Progenitor cell of endocrine pancreas (in vitro differentiated cells): ENCODE results near the gene RAPGEF2. TPM values are rescaled to one million over a fixed set of nuclear protein-coding genes. Genes with fewer than 3 reads are reported as not detected.
A peak's percentile ranks its signal among the peaks of the same experiment; 100 is the strongest.

Experiments used
- DNase-seq: peaks from one replicate; pipeline ENCODE4 v3.0.0; 2021; ENCODE audit warnings: low spot score; ENCODE audit not compliant: unreplicated experiment
- H3K27ac Mint-ChIP-seq: 2 replicates; pipeline ENCODE4 v1.8.0; 2021; ENCODE audit warnings: mild to moderate bottlenecking, moderate library complexity, mixed read lengths
- H3K27me3 Mint-ChIP-seq: 2 replicates; pipeline ENCODE4 v1.8.0; 2021; ENCODE audit warnings: mixed read lengths
- H3K36me3 Mint-ChIP-seq: 2 replicates; pipeline ENCODE4 v1.8.0; 2022; ENCODE audit warnings: mixed read lengths; ENCODE audit not compliant: insufficient read depth
- H3K4me1 Mint-ChIP-seq: 2 replicates; pipeline ENCODE4 v1.8.0; 2021; ENCODE audit warnings: low read depth, mixed read lengths
- H3K4me3 Mint-ChIP-seq: 2 replicates; pipeline ENCODE4 v1.8.0; 2021; ENCODE audit warnings: low read depth, mild to moderate bottlenecking, moderate library complexity, mixed read lengths
- H3K9me3 Mint-ChIP-seq: 2 replicates; pipeline ENCODE4 v1.8.0; 2021; ENCODE audit warnings: low read depth, mixed read lengths
- CTCF ChIP-seq: fragments of 200-600 bp; sonication (generic); IDR thresholded peaks from one replicate; pipeline ENCODE4 v1.5.0; 2021; ENCODE audit warnings: antibody characterized with exemption, mild to moderate bottlenecking; ENCODE audit not compliant: unreplicated experiment
- total RNA-seq: library from RNA; stranded (reverse); gene quantifications from 2 replicates; pipeline ENCODE4 v1.2.1, GENCODE V29; 2021

The RAPGEF2 gene
- total RNA-seq, 1 donor from 2014 or later = 68.9 TPM

- no peak overlapping the region for H3K27ac Mint-ChIP-seq
- TF ChIP-seq CTCF = no peak
- peaks cover 43% of the 10 kb centered on the region for H3K36me3 Mint-ChIP-seq
- no peak overlapping the region for H3K4me3 Mint-ChIP-seq
- H3K27me3 Mint-ChIP-seq = no peaks in the 10 kb centered on the region
- no peak for DNase-seq
- H3K4me1 Mint-ChIP-seq = peaks cover 3% of the 10 kb centered on the region
- H3K9me3 Mint-ChIP-seq = no peaks in the 10 kb centered on the region
Measured at GRCh38 chr4:159355466-159355865, 252.6 kb downstream of the RAPGEF2 start.

GRCh38 chr4:159357350-159357749 is 254.5 kb downstream of the RAPGEF2 start:
- Mint-ChIP-seq H3K27me3 (no peaks in the 10 kb centered on the region), H3K4me1 (peaks cover 3% of the 10 kb centered on the region), H3K4me3 (no peak overlapping the region), H3K36me3 (peaks cover 46% of the 10 kb centered on the region), H3K27ac (no peak overlapping the region), H3K9me3 (no peaks in the 10 kb centered on the region)
- DNase-seq = no peak
- no peak for TF ChIP-seq CTCF

- Mint-ChIP-seq H3K4me3 (no peak overlapping the region), H3K36me3 (peaks cover 41% of the 10 kb centered on the region), H3K27me3 (no peaks in the 10 kb centered on the region), H3K27ac (no peak overlapping the region), H3K4me1 (peaks cover 3% of the 10 kb centered on the region), H3K9me3 (no peaks in the 10 kb centered on the region)
- DNase-seq = no peak
- TF ChIP-seq CTCF = no peak
Measured at GRCh38 chr4:159358226-159358625, 255.3 kb downstream of the RAPGEF2 start.

- peak overlapping the region; percentile 57 for H3K27ac Mint-ChIP-seq
- no peak for TF ChIP-seq CTCF
- H3K4me3 Mint-ChIP-seq = no peak overlapping the region
- no peaks in the 10 kb centered on the region for H3K4me1 Mint-ChIP-seq
- peaks cover 32% of the 10 kb centered on the region for H3K36me3 Mint-ChIP-seq
- no peaks in the 10 kb centered on the region for H3K27me3 Mint-ChIP-seq
- DNase-seq = no peak
- H3K9me3 Mint-ChIP-seq = no peaks in the 10 kb centered on the region
Measured at GRCh38 chr4:159360549-159360948, 257.7 kb downstream of the RAPGEF2 start.

- peaks cover 21% of the 10 kb centered on the region for H3K36me3 Mint-ChIP-seq
- no peaks in the 10 kb centered on the region for H3K27me3 Mint-ChIP-seq
- H3K27ac Mint-ChIP-seq = no peak overlapping the region
Measured at GRCh38 chr4:159363361-159363760, 260.5 kb downstream of the RAPGEF2 start.

More at GRCh38 chr4:159363361-159363760, 260.5 kb downstream of the RAPGEF2 start:
- H3K4me1 Mint-ChIP-seq = no peaks in the 10 kb centered on the region
- no peaks in the 10 kb centered on the region for H3K9me3 Mint-ChIP-seq
- no peak overlapping the region for H3K4me3 Mint-ChIP-seq
- DNase-seq = no peak
- TF ChIP-seq CTCF = no peak
